HepG2 (cell line): ENCODE results near the gene TM9SF4. TPM values are rescaled to one million over a fixed set of nuclear protein-coding genes. Genes with fewer than 3 reads are reported as not detected.

Experiments
- ATAC-seq: fragments of 200-7000 bp; cut with Tn5 transposase; 3 replicates; pipeline ENCODE4 v1.9.1; 2020; ENCODE audit warnings: mild to moderate bottlenecking, moderate library complexity
- BruUV-seq: library from RNA; stranded (reverse); fragments of 400-500 nt; replicated peaks from 2 replicates; lab custom pipeline; 2021; lab: Mats Ljungman, UMichigan
- CTCF ChIA-PET: fragments of 300-600 bp; formaldehyde crosslinking; extraction: SDS; loops from one replicate; lab custom pipeline; 2021; ENCODE audit warnings: low total read pairs, inconsistent platforms, low intra/inter-chr PET ratio; lab: Yijun Ruan, JAX
- POLR2A ChIA-PET: fragments of 350-600 bp; sonication (Branson Sonifier 250); formaldehyde crosslinking; loops from one replicate; lab custom pipeline; 2020; ENCODE audit warnings: antibody characterized with exemption, inconsistent platforms; lab: Yijun Ruan, JAX
- DNase-seq: peaks from one replicate; pipeline ENCODE4 v3.0.0-alpha.2; 2015; ENCODE audit warnings: low spot score
- FAIRE-seq: peaks from 3 replicates; lab custom pipeline; 2011; peaks lifted over from hg19 to GRCh38; lab: Jason Lieb, UNC
- H2AFZ ChIP-seq: one replicate; pipeline ENCODE4 v1.6.1; 2011; ENCODE audit warnings: low read length, inconsistent platforms
- H3K27ac ChIP-seq: fragments of 300-600 bp; 3 replicates; pipeline ENCODE4 v1.8.0; 2011; ENCODE audit warnings: mixed run types, mild to moderate bottlenecking, mixed read lengths, low read length, inconsistent platforms; ENCODE audit not compliant: insufficient read depth; ENCODE audit errors: extremely low read length
- H3K27me3 ChIP-seq, 2 experiments: fragments of 200-600 bp in 1 of 2; 2 replicates in 1 of 2; 3 replicates in 1 of 2; pipeline versions ENCODE4 v1.6.0 to v1.8.0; 2011; ENCODE audit warnings: low read length in 2 of 2, mild to moderate bottlenecking in 2 of 2, moderate library complexity in 2 of 2, inconsistent platforms in 1 of 2; ENCODE audit not compliant: insufficient read depth in 2 of 2, control insufficient read depth in 1 of 2
- H3K36me3 ChIP-seq, 2 experiments: fragments of 200-600 bp in 1 of 2; replicated peaks in 1 of 2; 2 replicates in 1 of 2; 3 replicates in 1 of 2; pipeline versions ENCODE4 v1.5.1 to v1.8.0; 2011; ENCODE audit warnings: low read length in 2 of 2, inconsistent platforms in 1 of 2; ENCODE audit not compliant: insufficient read depth in 2 of 2, control insufficient read depth in 1 of 2
- H3K4me1 ChIP-seq: 2 replicates; pipeline ENCODE4 v1.5.1; 2012; ENCODE audit warnings: low read length, inconsistent platforms; ENCODE audit not compliant: insufficient read depth
- H3K4me2 ChIP-seq: 2 replicates; pipeline ENCODE4 v1.6.0; 2011; ENCODE audit warnings: low read depth, low read length, inconsistent platforms
- H3K4me3 ChIP-seq, 3 experiments: fragments of 200-600 bp in 1 of 3; sonication (generic), shearing (Covaris generic) in 1 of 3; replicated peaks in 1 of 3; 2 replicates each; pipeline ENCODE4 v1.5.1; 2011 to 2016; ENCODE audit warnings: low read length in 3 of 3, inconsistent platforms in 2 of 3, low read depth in 2 of 3, mild to moderate bottlenecking in 2 of 3, control low read depth in 1 of 3, mixed read lengths in 1 of 3; ENCODE audit not compliant: insufficient read depth in 1 of 3
- H3K79me2 ChIP-seq: one replicate; pipeline ENCODE4 v1.6.1; 2011; ENCODE audit warnings: low read length, inconsistent platforms; ENCODE audit not compliant: insufficient read depth
- H3K9ac ChIP-seq: 2 replicates; pipeline ENCODE4 v1.6.0; 2011; ENCODE audit warnings: mild to moderate bottlenecking, low read depth, low read length, inconsistent platforms; ENCODE audit not compliant: insufficient read depth
- H3K9me3 ChIP-seq: 2 replicates; pipeline ENCODE4 v1.5.1; 2012; ENCODE audit warnings: mild to moderate bottlenecking, low read length
- H4K20me1 ChIP-seq: 2 replicates; pipeline ENCODE4 v1.6.0; 2011; ENCODE audit warnings: inconsistent platforms, mild to moderate bottlenecking, low read length, moderate library complexity; ENCODE audit not compliant: insufficient read depth
- DR1 ChIP-seq: sonication (generic); formaldehyde crosslinking; IDR thresholded peaks from 2 replicates; pipeline ENCODE4 v1.8.0; 2021; ENCODE audit warnings: mild to moderate bottlenecking, missing genetic modification reagents, inconsistent platforms
- HMG20A ChIP-seq: IDR thresholded peaks from 2 replicates; pipeline ENCODE4 v1.6.1; 2016; ENCODE audit warnings: borderline replicate concordance
- PHB2 ChIP-seq: fragments of 450-650 bp; IDR thresholded peaks from 2 replicates; pipeline ENCODE4 v1.6.1; 2018; ENCODE audit not compliant: partially characterized antibody
- SOX13 ChIP-seq, 3 experiments: fragments of 450-650 bp in 1 of 3; sonication (generic) in 1 of 3; formaldehyde crosslinking in 1 of 3; IDR thresholded peaks in 2 of 3; conservative IDR thresholded peaks in 1 of 3; 2 replicates each; pipeline versions ENCODE4 v1.5.0 to v1.6.1; 2016 to 2020; ENCODE audit warnings: antibody characterized with exemption in 1 of 3, mild to moderate bottlenecking in 1 of 3, missing compliant biosample characterization in 1 of 3, missing genetic modification reagents in 1 of 3, moderate library complexity in 1 of 3
- SOX5 ChIP-seq: IDR thresholded peaks from 2 replicates; pipeline ENCODE4 v1.6.1; 2016; ENCODE audit warnings: borderline replicate concordance
- YY1 ChIP-seq: IDR thresholded peaks from 2 replicates; pipeline ENCODE4 v1.6.1; 2011; ENCODE audit warnings: low read length, low read depth, moderate library complexity, mild to moderate bottlenecking; ENCODE audit not compliant: insufficient read depth, insufficient replicate concordance
- ZNF12 ChIP-seq: sonication (generic); formaldehyde crosslinking; IDR thresholded peaks from 2 replicates; pipeline ENCODE4 v1.5.0; 2020; ENCODE audit warnings: missing genetic modification reagents
- ZNF644 ChIP-seq: IDR thresholded peaks from 2 replicates; pipeline ENCODE4 v1.6.1; 2016; ENCODE audit warnings: low read depth
- ZNF770 ChIP-seq: sonication (generic); formaldehyde crosslinking; IDR thresholded peaks from 2 replicates; pipeline ENCODE4 v1.5.0; 2020; ENCODE audit warnings: mild to moderate bottlenecking, missing genetic modification reagents
- WGBS: methylation state at CpG from one replicate; pipeline ENCODE4 v1.1.6; 2017; ENCODE audit warnings: low lambda C conversion rate; 5-methylcytosine and 5-hydroxymethylcytosine counted together
- in situ Hi-C: cut with HindIII; loops from 2 replicates; pipeline ENCODE4 v1.10.0; 2017; ENCODE audit warnings: low pct_unique_long_range_greater_than_20kb; ENCODE audit not compliant: extremely low pct_ligation_motif_present
- intact Hi-C: fragments of 100-400 bp; cut with micrococcal nuclease; formaldehyde crosslinking; loops from one replicate; pipeline ENCODE4 v1.10.0; 2022; ENCODE audit not compliant: unreplicated experiment
- polyA plus RNA-seq, 8 experiments: library from polyadenylated mRNA; depleted of rRNA in 3 of 8; stranded (reverse) in 7 of 8; unstranded in 1 of 8; fragments of >200 nt; fragmentation: Illumina TruSeq in 4 of 8; extraction: Trizol in 4 of 8; gene quantifications; 2 replicates each; pipeline versions ENCODE4 v1.2.1 to v1.2.3, GENCODE V29; 2011 to 2016; ENCODE audit warnings: low read depth in 4 of 8, missing spikeins in 1 of 8, mixed read lengths in 1 of 8; ENCODE audit not compliant: insufficient read depth in 1 of 8
- total RNA-seq, 5 experiments: library from RNA; depleted of rRNA; stranded (reverse); fragments of >200 nt; fragmentation: Illumina TruSeq; extraction: Trizol; gene quantifications; 2 replicates each; pipeline ENCODE4 v1.2.3, GENCODE V29; 2016; ENCODE audit warnings: low read depth in 1 of 5
- TF ChIP-seq, protein P1 (sequence below): sonication (generic); formaldehyde crosslinking; IDR thresholded peaks from 2 replicates; pipeline ENCODE4 v1.4.0; 2020; ENCODE audit warnings: missing genetic modification reagents, mild to moderate bottlenecking, borderline replicate concordance
- TF ChIP-seq, protein P2 (sequence below): sonication (generic); formaldehyde crosslinking; IDR thresholded peaks from 2 replicates; pipeline ENCODE4 v1.9.0; 2022; ENCODE audit warnings: missing genetic modification reagents, mild to moderate bottlenecking, borderline replicate concordance
- TF ChIP-seq, protein P3 (sequence below): sonication (generic); formaldehyde crosslinking; IDR thresholded peaks from 2 replicates; pipeline ENCODE4 v1.5.1; 2020; ENCODE audit warnings: missing genetic modification reagents, mild to moderate bottlenecking, borderline replicate concordance

TM9SF4 gene
- total and polyA plus RNA-seq, 2 of the 13 experiments (the other 11 are each of a cell fraction or from before 2014, with no cell fraction given), result 53.5 to 171 TPM

- Histone ChIP-seq H3K9ac (no peak overlapping the region), H3K27ac (no peak overlapping the region), H3K36me3 (no peaks in the 10 kb centered on the region), H3K79me2 (no peaks in the 10 kb centered on the region), H3K4me3 (no peak overlapping the region), H3K27me3 (peaks cover 8 to 61% of the 10 kb centered on the region in 2 experiments; a peak in 4 of 5 replicates), H3K4me1 (peaks cover 23% of the 10 kb centered on the region), H4K20me1 (no peaks in the 10 kb centered on the region), H2AFZ (no peak overlapping the region), H3K9me3 (no peaks in the 10 kb centered on the region), H3K4me2 (peak overlapping the region; percentile 30; the same call in 1 of the 2 replicates)
- BruUV-seq, result no TSS peak
- POLR2A ChIA-PET, result no interaction called here
- WGBS, result 10% methylated on average over 6 of the region's 6 CpGs
- no peak for DNase-seq
- peak; percentile 35; the same call in 1 of the 2 replicates for TF ChIP-seq SOX5 (CRISPR knock-in tag)
- TF ChIP-seq, protein P1, sequence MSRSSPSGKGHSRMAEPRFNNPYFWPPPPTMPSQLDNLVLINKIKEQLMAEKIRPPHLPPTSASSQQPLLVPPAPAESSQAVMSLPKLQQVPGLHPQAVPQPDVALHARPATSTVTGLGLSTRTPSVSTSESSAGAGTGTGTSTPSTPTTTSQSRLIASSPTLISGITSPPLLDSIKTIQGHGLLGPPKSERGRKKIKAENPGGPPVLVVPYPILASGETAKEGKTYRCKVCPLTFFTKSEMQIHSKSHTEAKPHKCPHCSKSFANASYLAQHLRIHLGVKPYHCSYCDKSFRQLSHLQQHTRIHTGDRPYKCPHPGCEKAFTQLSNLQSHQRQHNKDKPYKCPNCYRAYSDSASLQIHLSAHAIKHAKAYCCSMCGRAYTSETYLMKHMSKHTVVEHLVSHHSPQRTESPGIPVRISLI (CRISPR knock-in tag), result peak; percentile 76; the same call in 1 of the 2 replicates
- TF ChIP-seq, protein P2, sequence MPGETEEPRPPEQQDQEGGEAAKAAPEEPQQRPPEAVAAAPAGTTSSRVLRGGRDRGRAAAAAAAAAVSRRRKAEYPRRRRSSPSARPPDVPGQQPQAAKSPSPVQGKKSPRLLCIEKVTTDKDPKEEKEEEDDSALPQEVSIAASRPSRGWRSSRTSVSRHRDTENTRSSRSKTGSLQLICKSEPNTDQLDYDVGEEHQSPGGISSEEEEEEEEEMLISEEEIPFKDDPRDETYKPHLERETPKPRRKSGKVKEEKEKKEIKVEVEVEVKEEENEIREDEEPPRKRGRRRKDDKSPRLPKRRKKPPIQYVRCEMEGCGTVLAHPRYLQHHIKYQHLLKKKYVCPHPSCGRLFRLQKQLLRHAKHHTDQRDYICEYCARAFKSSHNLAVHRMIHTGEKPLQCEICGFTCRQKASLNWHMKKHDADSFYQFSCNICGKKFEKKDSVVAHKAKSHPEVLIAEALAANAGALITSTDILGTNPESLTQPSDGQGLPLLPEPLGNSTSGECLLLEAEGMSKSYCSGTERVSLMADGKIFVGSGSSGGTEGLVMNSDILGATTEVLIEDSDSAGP (CRISPR knock-in tag), result peak; percentile 47; the same call in 1 of the 2 replicates
- TF ChIP-seq ZNF644 (CRISPR knock-in tag), result no peak
- no peak for TF ChIP-seq PHB2
- TF ChIP-seq ZNF770 (CRISPR knock-in tag), result 0 out of 2 replicates have a peak, but pooled peaks have one; percentile 22
- TF ChIP-seq YY1, result no peak
- no peak for TF ChIP-seq DR1 (CRISPR knock-in tag)
- no peak for TF ChIP-seq HMG20A (CRISPR knock-in tag)
- TF ChIP-seq, protein P3, sequence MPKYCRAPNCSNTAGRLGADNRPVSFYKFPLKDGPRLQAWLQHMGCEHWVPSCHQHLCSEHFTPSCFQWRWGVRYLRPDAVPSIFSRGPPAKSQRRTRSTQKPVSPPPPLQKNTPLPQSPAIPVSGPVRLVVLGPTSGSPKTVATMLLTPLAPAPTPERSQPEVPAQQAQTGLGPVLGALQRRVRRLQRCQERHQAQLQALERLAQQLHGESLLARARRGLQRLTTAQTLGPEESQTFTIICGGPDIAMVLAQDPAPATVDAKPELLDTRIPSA (CRISPR knock-in tag), result no peak
- no peak for TF ChIP-seq SOX13 (IDR thresholded peaks at IDR 0.05)
- peak in 1 of 2 experiments; percentile 30; a peak in 1 of 4 replicates for TF ChIP-seq SOX13 (CRISPR knock-in tag; conservative IDR thresholded peaks at IDR 0.05 in 1 of 2, IDR thresholded peaks at IDR 0.05 in 1 of 2)
- peak; percentile 93 for TF ChIP-seq ZNF12 (CRISPR knock-in tag)
- intact Hi-C loops (no loop called here), in situ Hi-C loops (no loop called here)
- ATAC-seq, result peak; percentile 12; the same call in 1 of the 3 replicates
- CTCF ChIA-PET, result no interaction called here
- no peak for FAIRE-seq
Observed at GRCh38 chr20:32072168-32072750, 37.3 kb upstream of the TM9SF4 start.
